ENCODE data around the gene PRTG. TPM values are rescaled to one million over a fixed set of nuclear protein-coding genes. Genes with fewer than 3 reads are reported as not detected.

The PRTG gene
- total and polyA plus RNA-seq, 9 of the 15 experiments (the other 6 are each of a cell fraction or from before 2014, with no cell fraction given), result under 0.01 to 0.14 (median 0.06) TPM; not detected in 1

DNA sequence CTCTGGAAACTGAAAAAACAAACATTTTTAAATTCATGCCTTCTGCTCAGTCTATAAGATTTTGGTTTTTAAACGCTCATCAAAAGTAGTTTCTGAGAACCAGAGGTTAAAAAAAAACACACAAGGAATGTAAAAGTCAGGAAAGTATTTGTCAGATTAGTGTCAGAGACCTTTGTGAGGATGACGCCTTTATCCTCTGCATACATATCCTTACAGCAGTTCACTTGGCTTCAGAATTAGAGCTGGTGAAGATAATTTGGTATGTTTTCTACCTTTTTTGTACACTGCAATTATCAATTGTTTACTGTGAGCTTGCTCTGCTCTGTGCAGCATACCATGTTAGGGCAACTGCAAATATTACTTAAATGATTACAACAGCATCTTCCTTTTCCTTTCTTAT is 8.3 kb downstream of the PRTG start:
- no peak overlapping the region for H3K4me2 ChIP-seq (ENCODE audit: insufficient read depth, low read length)
- H3K79me2 ChIP-seq (ENCODE audit: control insufficient read depth, insufficient read depth, low read length), result no peaks in the 10 kb centered on the region
- intact Hi-C loops (cut with micrococcal nuclease), result no loop called here
- ChIA-PET POLR2A (no interaction called here), CTCF (ENCODE audit: low intra/inter-chr PET ratio) (no interaction called here)
- no peaks in the 10 kb centered on the region for H3K9me1 ChIP-seq (ENCODE audit: control insufficient read depth, insufficient read depth, low read length)
- H2AFZ ChIP-seq (ENCODE audit: low read depth, low read length), result no peak overlapping the region
- no peak for TF ChIP-seq NR1H2 (CRISPR knock-in tag; IDR thresholded peaks at IDR 0.05)
- TF ChIP-seq CAMTA2 (CRISPR knock-in tag; conservative IDR thresholded peaks at IDR 0.05), result no peak
- no peak for TF ChIP-seq GATAD2B (IDR thresholded peaks at IDR 0.05; ENCODE audit: borderline replicate concordance)
- TF ChIP-seq ZNF707 (CRISPR knock-in tag; conservative IDR thresholded peaks at IDR 0.05), result no peak
- no peak for TF ChIP-seq ZBTB7A (IDR thresholded peaks at IDR 0.05; ENCODE audit: borderline replicate concordance, control insufficient read depth, low read depth, low read length)
- no peak for TF ChIP-seq ZNF445 (CRISPR knock-in tag; IDR thresholded peaks at IDR 0.05; ENCODE audit: low read depth)
- TF ChIP-seq POLR2AphosphoS2 (IDR thresholded peaks at IDR 0.05; ENCODE audit: low read length), result no peak
- no peak for TF ChIP-seq ATF3 (IDR thresholded peaks at IDR 0.05)
- TF ChIP-seq ATF3 (CRISPR knock-in tag; conservative IDR thresholded peaks at IDR 0.05), result no peak
- TF ChIP-seq STAT5B (CRISPR knock-in tag; IDR thresholded peaks at IDR 0.05), result no peak
- TF ChIP-seq LCOR (CRISPR knock-in tag; IDR thresholded peaks at IDR 0.05), result no peak
- no peak for TF ChIP-seq MAFK (IDR thresholded peaks at IDR 0.05; ENCODE audit: low read length)
- no peak for TF ChIP-seq NKRF (IDR thresholded peaks at IDR 0.05; ENCODE audit: borderline replicate concordance)
- TF ChIP-seq ZNF512 (tag; IDR thresholded peaks at IDR 0.05), result no peak
- TF ChIP-seq ZC3H8 (IDR thresholded peaks at IDR 0.05), result no peak
- no peak for TF ChIP-seq MAZ (CRISPR knock-in tag; conservative IDR thresholded peaks at IDR 0.05 in 1 of 2, IDR thresholded peaks at IDR 0.05 in 1 of 2)
- TF ChIP-seq ZBTB43 (CRISPR knock-in tag; IDR thresholded peaks at IDR 0.05), result no peak
- TF ChIP-seq ZNF146 (CRISPR knock-in tag; IDR thresholded peaks at IDR 0.05; ENCODE audit: unreplicated experiment), result no peak
- in situ Hi-C loops (cut with MboI), result no loop called here
- WGBS (ENCODE audit: insufficient coverage, low coverage, missing lambda C conversion rate), result 0% methylated on average over 2 of the region's 2 CpGs
- no peaks in the 10 kb centered on the region for H3K9me3 ChIP-seq (replicated peaks; ENCODE audit: control insufficient read depth, insufficient read depth, low read depth, low read length)
- no peaks in the 10 kb centered on the region for H4K20me1 ChIP-seq (replicated peaks; ENCODE audit: control insufficient read depth, insufficient read depth, low read length)
- H3K4me1 ChIP-seq (replicated peaks in 1 of 2; ENCODE audit: control insufficient read depth in 2 of 2, insufficient read depth in 2 of 2, low read length in 2 of 2), result no peaks in the 10 kb centered on the region; a peak in 1 of 5 replicates
- no peak overlapping the region for H3K9ac ChIP-seq (ENCODE audit: insufficient read depth in 1 of 2, low read depth in 2 of 2, low read length in 2 of 2)
- H3K27me3 ChIP-seq (ENCODE audit: control insufficient read depth in 2 of 2, insufficient read depth in 2 of 2, low read length in 2 of 2), result peaks cover 3 to 4% of the 10 kb centered on the region in 2 experiments; a peak in 2 of 5 replicates
- FAIRE-seq (no peak), ATAC-seq (no peak), DNase-seq (ENCODE audit: extremely low read depth in 1 of 4, low spot score in 3 of 4) (no peak)
- no peak overlapping the region for H3K4me3 ChIP-seq
- H3K27ac ChIP-seq (ENCODE audit: extremely low read depth, low read depth, low read length), result no peak overlapping the region
- H3K36me3 ChIP-seq (ENCODE audit: control insufficient read depth, insufficient read depth, low read length), result no peaks in the 10 kb centered on the region
- no TSS peak for BruUV-seq (replicated peaks)

Data from K562 (cell line).